GM23338 (cell line): ENCODE data around the gene ZNF444.

Experiments used
- CREB1 ChIP-seq: fragments of 250-450 bp; sonication (Bioruptor Pico); IDR thresholded peaks from 2 replicates; pipeline ENCODE4 v1.5.0; 2020; ENCODE audit warnings: low read depth, mild to moderate bottlenecking, moderate library complexity
- EZH2 ChIP-seq: fragments of 200-600 bp; sonication (generic); IDR thresholded peaks from one replicate; pipeline ENCODE4 v1.8.0; 2017; ENCODE audit warnings: antibody characterized with exemption, mild to moderate bottlenecking, low read depth; ENCODE audit not compliant: unreplicated experiment
- EZH2phosphoT487 ChIP-seq: fragments of 200-600 bp; sonication (generic); IDR thresholded peaks from one replicate; pipeline ENCODE4 v1.8.1; 2018; ENCODE audit warnings: antibody characterized with exemption; ENCODE audit not compliant: unreplicated experiment
- JUNB ChIP-seq: IDR thresholded peaks from one replicate; pipeline ENCODE4 v1.6.1; 2016; ENCODE audit warnings: antibody characterized with exemption; ENCODE audit not compliant: unreplicated experiment
- NANOG ChIP-seq: IDR thresholded peaks from 2 replicates; pipeline ENCODE4 v1.6.1; 2016; ENCODE audit warnings: antibody characterized with exemption, borderline replicate concordance
- POLR2AphosphoS5 ChIP-seq: IDR thresholded peaks from 2 replicates; pipeline ENCODE4 v1.6.1; 2016; ENCODE audit warnings: antibody characterized with exemption, low read depth
- STAT1 ChIP-seq: IDR thresholded peaks from one replicate; pipeline ENCODE4 v1.6.1; 2016; ENCODE audit warnings: antibody characterized with exemption; ENCODE audit not compliant: unreplicated experiment
- ZNF114 ChIP-seq: fragments of 250-450 bp; sonication (Bioruptor Pico); IDR thresholded peaks from 2 replicates; pipeline ENCODE4 v1.5.0; 2020; ENCODE audit warnings: mild to moderate bottlenecking, moderate library complexity
- ZNF331 ChIP-seq: fragments of 250-450 bp; sonication (Bioruptor Pico); IDR thresholded peaks from 2 replicates; pipeline ENCODE4 v1.5.0; 2020; ENCODE audit warnings: low read depth, mild to moderate bottlenecking, moderate library complexity
- ZNF462 ChIP-seq: fragments of 250-450 bp; sonication (Bioruptor Pico); IDR thresholded peaks from 2 replicates; pipeline ENCODE4 v1.5.0; 2020; ENCODE audit warnings: mild to moderate bottlenecking, moderate library complexity
- TF ChIP-seq, protein P1 (sequence below), 2 experiments: fragments of 200-600 bp in 1 of 2; sonication (generic) in 1 of 2; conservative IDR thresholded peaks; 2 replicates each; pipeline versions ENCODE4 v1.5.1 to v1.6.1; 2016 to 2017; ENCODE audit warnings: antibody characterized with exemption in 2 of 2, low read depth in 2 of 2, mild to moderate bottlenecking in 2 of 2, moderate library complexity in 1 of 2
- TF ChIP-seq, protein P2 (sequence below): IDR thresholded peaks from one replicate; pipeline ENCODE4 v1.6.1; 2018; ENCODE audit warnings: antibody characterized with exemption; ENCODE audit not compliant: unreplicated experiment
- TF ChIP-seq, protein P3 (sequence below): IDR thresholded peaks from 2 replicates; pipeline ENCODE4 v1.6.1; 2016; ENCODE audit warnings: antibody characterized with exemption

DNA sequence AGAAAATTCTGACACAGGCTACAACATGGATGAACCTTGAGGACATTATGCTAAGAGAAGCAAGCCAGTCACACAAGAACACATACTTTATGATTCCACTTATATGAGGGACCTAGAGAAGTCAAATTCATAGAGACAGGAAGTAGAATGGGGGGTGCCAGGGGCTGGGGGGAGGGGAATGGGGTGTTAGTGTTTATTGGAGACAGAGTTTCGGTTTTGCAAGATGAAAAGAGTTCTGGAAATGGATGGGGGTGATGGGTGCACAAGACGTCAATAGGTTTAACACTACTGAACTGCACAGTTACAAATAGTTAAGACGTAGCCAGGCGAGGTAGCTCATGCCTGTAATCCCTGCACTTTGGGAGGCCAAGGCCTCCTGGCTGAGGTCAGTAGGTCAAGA lies 16.5 kb upstream of the ZNF444 start:
- TF ChIP-seq, protein P1, sequence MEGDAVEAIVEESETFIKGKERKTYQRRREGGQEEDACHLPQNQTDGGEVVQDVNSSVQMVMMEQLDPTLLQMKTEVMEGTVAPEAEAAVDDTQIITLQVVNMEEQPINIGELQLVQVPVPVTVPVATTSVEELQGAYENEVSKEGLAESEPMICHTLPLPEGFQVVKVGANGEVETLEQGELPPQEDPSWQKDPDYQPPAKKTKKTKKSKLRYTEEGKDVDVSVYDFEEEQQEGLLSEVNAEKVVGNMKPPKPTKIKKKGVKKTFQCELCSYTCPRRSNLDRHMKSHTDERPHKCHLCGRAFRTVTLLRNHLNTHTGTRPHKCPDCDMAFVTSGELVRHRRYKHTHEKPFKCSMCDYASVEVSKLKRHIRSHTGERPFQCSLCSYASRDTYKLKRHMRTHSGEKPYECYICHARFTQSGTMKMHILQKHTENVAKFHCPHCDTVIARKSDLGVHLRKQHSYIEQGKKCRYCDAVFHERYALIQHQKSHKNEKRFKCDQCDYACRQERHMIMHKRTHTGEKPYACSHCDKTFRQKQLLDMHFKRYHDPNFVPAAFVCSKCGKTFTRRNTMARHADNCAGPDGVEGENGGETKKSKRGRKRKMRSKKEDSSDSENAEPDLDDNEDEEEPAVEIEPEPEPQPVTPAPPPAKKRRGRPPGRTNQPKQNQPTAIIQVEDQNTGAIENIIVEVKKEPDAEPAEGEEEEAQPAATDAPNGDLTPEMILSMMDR (conservative IDR thresholded peaks at IDR 0.05; ENCODE audit: low read depth in 2 of 2): no peak
- TF ChIP-seq POLR2AphosphoS5 (no peak), EZH2 (no peak), JUNB (no peak), CREB1 (no peak), EZH2phosphoT487 (no peak), ZNF331 (CRISPR knock-in tag) (no peak), STAT1 (no peak), NANOG (no peak), ZNF114 (CRISPR knock-in tag) (no peak), ZNF462 (CRISPR knock-in tag) (no peak)
- TF ChIP-seq, protein P2, sequence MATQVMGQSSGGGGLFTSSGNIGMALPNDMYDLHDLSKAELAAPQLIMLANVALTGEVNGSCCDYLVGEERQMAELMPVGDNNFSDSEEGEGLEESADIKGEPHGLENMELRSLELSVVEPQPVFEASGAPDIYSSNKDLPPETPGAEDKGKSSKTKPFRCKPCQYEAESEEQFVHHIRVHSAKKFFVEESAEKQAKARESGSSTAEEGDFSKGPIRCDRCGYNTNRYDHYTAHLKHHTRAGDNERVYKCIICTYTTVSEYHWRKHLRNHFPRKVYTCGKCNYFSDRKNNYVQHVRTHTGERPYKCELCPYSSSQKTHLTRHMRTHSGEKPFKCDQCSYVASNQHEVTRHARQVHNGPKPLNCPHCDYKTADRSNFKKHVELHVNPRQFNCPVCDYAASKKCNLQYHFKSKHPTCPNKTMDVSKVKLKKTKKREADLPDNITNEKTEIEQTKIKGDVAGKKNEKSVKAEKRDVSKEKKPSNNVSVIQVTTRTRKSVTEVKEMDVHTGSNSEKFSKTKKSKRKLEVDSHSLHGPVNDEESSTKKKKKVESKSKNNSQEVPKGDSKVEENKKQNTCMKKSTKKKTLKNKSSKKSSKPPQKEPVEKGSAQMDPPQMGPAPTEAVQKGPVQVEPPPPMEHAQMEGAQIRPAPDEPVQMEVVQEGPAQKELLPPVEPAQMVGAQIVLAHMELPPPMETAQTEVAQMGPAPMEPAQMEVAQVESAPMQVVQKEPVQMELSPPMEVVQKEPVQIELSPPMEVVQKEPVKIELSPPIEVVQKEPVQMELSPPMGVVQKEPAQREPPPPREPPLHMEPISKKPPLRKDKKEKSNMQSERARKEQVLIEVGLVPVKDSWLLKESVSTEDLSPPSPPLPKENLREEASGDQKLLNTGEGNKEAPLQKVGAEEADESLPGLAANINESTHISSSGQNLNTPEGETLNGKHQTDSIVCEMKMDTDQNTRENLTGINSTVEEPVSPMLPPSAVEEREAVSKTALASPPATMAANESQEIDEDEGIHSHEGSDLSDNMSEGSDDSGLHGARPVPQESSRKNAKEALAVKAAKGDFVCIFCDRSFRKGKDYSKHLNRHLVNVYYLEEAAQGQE: no peak
- TF ChIP-seq, protein P3, sequence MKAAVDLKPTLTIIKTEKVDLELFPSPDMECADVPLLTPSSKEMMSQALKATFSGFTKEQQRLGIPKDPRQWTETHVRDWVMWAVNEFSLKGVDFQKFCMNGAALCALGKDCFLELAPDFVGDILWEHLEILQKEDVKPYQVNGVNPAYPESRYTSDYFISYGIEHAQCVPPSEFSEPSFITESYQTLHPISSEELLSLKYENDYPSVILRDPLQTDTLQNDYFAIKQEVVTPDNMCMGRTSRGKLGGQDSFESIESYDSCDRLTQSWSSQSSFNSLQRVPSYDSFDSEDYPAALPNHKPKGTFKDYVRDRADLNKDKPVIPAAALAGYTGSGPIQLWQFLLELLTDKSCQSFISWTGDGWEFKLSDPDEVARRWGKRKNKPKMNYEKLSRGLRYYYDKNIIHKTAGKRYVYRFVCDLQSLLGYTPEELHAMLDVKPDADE: no peak
